HepG2 (cell line): ENCODE measurements around the gene HSP90AB1. TPM values are rescaled to one million over a fixed set of nuclear protein-coding genes. Genes with fewer than 3 reads are reported as not detected.
A peak's percentile ranks its signal among the peaks of the same experiment; 100 is the strongest.

Source experiments
- DBP ChIP-seq: sonication (generic); formaldehyde crosslinking; IDR thresholded peaks from 2 replicates; pipeline ENCODE4 v1.4.0; 2020; ENCODE audit warnings: missing genetic modification reagents; ENCODE audit errors: not compliant biosample characterization
- FLYWCH1 ChIP-seq: sonication (generic); formaldehyde crosslinking; IDR thresholded peaks from 2 replicates; pipeline ENCODE4 v1.8.1; 2023; ENCODE audit warnings: mild to moderate bottlenecking, missing genetic modification reagents
- IRF2 ChIP-seq: IDR thresholded peaks from 2 replicates; pipeline ENCODE4 v1.6.1; 2018; ENCODE audit warnings: missing genetic modification reagents, missing compliant biosample characterization
- MXD4 ChIP-seq: IDR thresholded peaks from 2 replicates; pipeline ENCODE4 v1.6.1; 2016; ENCODE audit warnings: mild to moderate bottlenecking, missing biosample characterization, missing genetic modification reagents
- NONO ChIP-seq, 2 experiments: fragments of 450-650 bp in 1 of 2; sonication (generic) in 1 of 2; formaldehyde crosslinking in 1 of 2; IDR thresholded peaks in 1 of 2; conservative IDR thresholded peaks in 1 of 2; 2 replicates each; pipeline versions ENCODE4 v1.6.1 to v1.8.0; 2017 to 2022; ENCODE audit warnings: mild to moderate bottlenecking in 1 of 2, missing genetic modification reagents in 1 of 2, moderate library complexity in 1 of 2
- ONECUT2 ChIP-seq: sonication (generic); formaldehyde crosslinking; IDR thresholded peaks from 2 replicates; pipeline ENCODE4 v1.4.0; 2020; ENCODE audit warnings: missing genetic modification reagents
- PAX8 ChIP-seq: sonication (generic); formaldehyde crosslinking; IDR thresholded peaks from 2 replicates; pipeline ENCODE4 v1.8.0; 2022; ENCODE audit warnings: mild to moderate bottlenecking, missing genetic modification reagents, borderline replicate concordance
- POLR2G ChIP-seq: fragments of 200-400 bp; formaldehyde crosslinking; IDR thresholded peaks from 2 replicates; pipeline ENCODE4 v1.6.1; 2018; ENCODE audit warnings: mild to moderate bottlenecking, low read depth, low read length, moderate library complexity
- TARDBP ChIP-seq: sonication (generic); formaldehyde crosslinking; IDR thresholded peaks from 2 replicates; pipeline ENCODE4 v1.8.0; 2022; ENCODE audit warnings: mild to moderate bottlenecking, missing genetic modification reagents
- ZNF121 ChIP-seq: sonication (generic); formaldehyde crosslinking; IDR thresholded peaks from 2 replicates; pipeline ENCODE4 v1.5.0; 2020; ENCODE audit warnings: mild to moderate bottlenecking, missing genetic modification reagents
- ZNF263 ChIP-seq: sonication (generic); formaldehyde crosslinking; IDR thresholded peaks from 2 replicates; pipeline ENCODE4 v1.4.0; 2020; ENCODE audit warnings: missing genetic modification reagents
- ZNF781 ChIP-seq: sonication (generic); formaldehyde crosslinking; IDR thresholded peaks from 2 replicates; pipeline ENCODE4 v1.5.1; 2020; ENCODE audit warnings: borderline replicate concordance, mild to moderate bottlenecking, missing genetic modification reagents; ENCODE audit errors: not compliant biosample characterization
- ZSCAN20 ChIP-seq: sonication (generic); formaldehyde crosslinking; IDR thresholded peaks from 2 replicates; pipeline ENCODE4 v1.4.0; 2020; ENCODE audit warnings: missing genetic modification reagents, mild to moderate bottlenecking, borderline replicate concordance
- polyA plus RNA-seq, 8 experiments: library from polyadenylated mRNA; depleted of rRNA in 3 of 8; stranded (reverse) in 7 of 8; unstranded in 1 of 8; fragments of >200 nt; fragmentation: Illumina TruSeq in 4 of 8; extraction: Trizol in 4 of 8; gene quantifications; 2 replicates each; pipeline versions ENCODE4 v1.2.1 to v1.2.3, GENCODE V29; 2011 to 2016; ENCODE audit warnings: low read depth in 4 of 8, missing spikeins in 1 of 8, mixed read lengths in 1 of 8; ENCODE audit not compliant: insufficient read depth in 1 of 8
- total RNA-seq, 5 experiments: library from RNA; depleted of rRNA; stranded (reverse); fragments of >200 nt; fragmentation: Illumina TruSeq; extraction: Trizol; gene quantifications; 2 replicates each; pipeline ENCODE4 v1.2.3, GENCODE V29; 2016; ENCODE audit warnings: low read depth in 1 of 5
- TF ChIP-seq, protein P1 (sequence below): sonication (generic); formaldehyde crosslinking; IDR thresholded peaks from 2 replicates; pipeline ENCODE4 v1.4.0; 2020; ENCODE audit warnings: missing genetic modification reagents
- TF ChIP-seq, protein P2 (sequence below): IDR thresholded peaks from 2 replicates; pipeline ENCODE4 v1.6.1; 2016; ENCODE audit warnings: missing genetic modification reagents, missing compliant biosample characterization
- TF ChIP-seq, protein P3 (sequence below): sonication (generic); formaldehyde crosslinking; IDR thresholded peaks from 2 replicates; pipeline ENCODE4 v1.8.0; 2022; ENCODE audit warnings: mild to moderate bottlenecking, missing genetic modification reagents; ENCODE audit not compliant: insufficient replicate concordance
- TF ChIP-seq, protein P4 (sequence below): sonication (generic); formaldehyde crosslinking; IDR thresholded peaks from 2 replicates; pipeline ENCODE4 v1.5.0; 2020; ENCODE audit warnings: missing genetic modification reagents
- TF ChIP-seq, protein P5 (sequence below): sonication (generic); formaldehyde crosslinking; conservative IDR thresholded peaks from 2 replicates; pipeline ENCODE4 v1.4.0; 2020; ENCODE audit warnings: mild to moderate bottlenecking, missing genetic modification reagents, moderate library complexity

The HSP90AB1 gene
- total and polyA plus RNA-seq, 2 of the 13 experiments (the other 11 are each of a cell fraction or from before 2014, with no cell fraction given) = 1,325 to 1,472 TPM

- TF ChIP-seq, protein P1, sequence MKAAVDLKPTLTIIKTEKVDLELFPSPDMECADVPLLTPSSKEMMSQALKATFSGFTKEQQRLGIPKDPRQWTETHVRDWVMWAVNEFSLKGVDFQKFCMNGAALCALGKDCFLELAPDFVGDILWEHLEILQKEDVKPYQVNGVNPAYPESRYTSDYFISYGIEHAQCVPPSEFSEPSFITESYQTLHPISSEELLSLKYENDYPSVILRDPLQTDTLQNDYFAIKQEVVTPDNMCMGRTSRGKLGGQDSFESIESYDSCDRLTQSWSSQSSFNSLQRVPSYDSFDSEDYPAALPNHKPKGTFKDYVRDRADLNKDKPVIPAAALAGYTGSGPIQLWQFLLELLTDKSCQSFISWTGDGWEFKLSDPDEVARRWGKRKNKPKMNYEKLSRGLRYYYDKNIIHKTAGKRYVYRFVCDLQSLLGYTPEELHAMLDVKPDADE (CRISPR knock-in tag) = no peak
- TF ChIP-seq ZNF781 (CRISPR knock-in tag) = no peak
- 0 out of 2 replicates have a peak, but pooled peaks have one; percentile 42 for TF ChIP-seq ZNF121 (CRISPR knock-in tag)
- TF ChIP-seq ZNF263 (CRISPR knock-in tag) = peak; percentile 68; the same call in 1 of the 2 replicates
- peak; percentile 94 for TF ChIP-seq ZSCAN20
- TF ChIP-seq DBP (CRISPR knock-in tag) = peak; percentile 59
- TF ChIP-seq, protein P2, sequence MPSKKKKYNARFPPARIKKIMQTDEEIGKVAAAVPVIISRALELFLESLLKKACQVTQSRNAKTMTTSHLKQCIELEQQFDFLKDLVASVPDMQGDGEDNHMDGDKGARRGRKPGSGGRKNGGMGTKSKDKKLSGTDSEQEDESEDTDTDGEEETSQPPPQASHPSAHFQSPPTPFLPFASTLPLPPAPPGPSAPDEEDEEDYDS (CRISPR knock-in tag) = no peak
- TF ChIP-seq TARDBP (CRISPR knock-in tag) = 0 out of 2 replicates have a peak, but pooled peaks have one; percentile 13
- TF ChIP-seq IRF2 = peak; percentile 67; the same call in 1 of the 2 replicates
- peak; percentile 81; the same call in 1 of the 2 replicates for TF ChIP-seq MXD4
- TF ChIP-seq FLYWCH1 (CRISPR knock-in tag) = no peak
- TF ChIP-seq, protein P3, sequence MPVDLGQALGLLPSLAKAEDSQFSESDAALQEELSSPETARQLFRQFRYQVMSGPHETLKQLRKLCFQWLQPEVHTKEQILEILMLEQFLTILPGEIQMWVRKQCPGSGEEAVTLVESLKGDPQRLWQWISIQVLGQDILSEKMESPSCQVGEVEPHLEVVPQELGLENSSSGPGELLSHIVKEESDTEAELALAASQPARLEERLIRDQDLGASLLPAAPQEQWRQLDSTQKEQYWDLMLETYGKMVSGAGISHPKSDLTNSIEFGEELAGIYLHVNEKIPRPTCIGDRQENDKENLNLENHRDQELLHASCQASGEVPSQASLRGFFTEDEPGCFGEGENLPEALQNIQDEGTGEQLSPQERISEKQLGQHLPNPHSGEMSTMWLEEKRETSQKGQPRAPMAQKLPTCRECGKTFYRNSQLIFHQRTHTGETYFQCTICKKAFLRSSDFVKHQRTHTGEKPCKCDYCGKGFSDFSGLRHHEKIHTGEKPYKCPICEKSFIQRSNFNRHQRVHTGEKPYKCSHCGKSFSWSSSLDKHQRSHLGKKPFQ (CRISPR knock-in tag) = peak; percentile 77
- TF ChIP-seq, protein P4, sequence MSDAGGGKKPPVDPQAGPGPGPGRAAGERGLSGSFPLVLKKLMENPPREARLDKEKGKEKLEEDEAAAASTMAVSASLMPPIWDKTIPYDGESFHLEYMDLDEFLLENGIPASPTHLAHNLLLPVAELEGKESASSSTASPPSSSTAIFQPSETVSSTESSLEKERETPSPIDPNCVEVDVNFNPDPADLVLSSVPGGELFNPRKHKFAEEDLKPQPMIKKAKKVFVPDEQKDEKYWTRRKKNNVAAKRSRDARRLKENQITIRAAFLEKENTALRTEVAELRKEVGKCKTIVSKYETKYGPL (CRISPR knock-in tag) = peak; percentile 62; the same call in 1 of the 2 replicates
- no peak for TF ChIP-seq NONO (IDR thresholded peaks at IDR 0.05)
- TF ChIP-seq NONO (CRISPR knock-in tag; conservative IDR thresholded peaks at IDR 0.05) = peak; percentile 86
- no peak; the same call in 1 of the 2 replicates for TF ChIP-seq PAX8 (CRISPR knock-in tag)
- TF ChIP-seq, protein P5, sequence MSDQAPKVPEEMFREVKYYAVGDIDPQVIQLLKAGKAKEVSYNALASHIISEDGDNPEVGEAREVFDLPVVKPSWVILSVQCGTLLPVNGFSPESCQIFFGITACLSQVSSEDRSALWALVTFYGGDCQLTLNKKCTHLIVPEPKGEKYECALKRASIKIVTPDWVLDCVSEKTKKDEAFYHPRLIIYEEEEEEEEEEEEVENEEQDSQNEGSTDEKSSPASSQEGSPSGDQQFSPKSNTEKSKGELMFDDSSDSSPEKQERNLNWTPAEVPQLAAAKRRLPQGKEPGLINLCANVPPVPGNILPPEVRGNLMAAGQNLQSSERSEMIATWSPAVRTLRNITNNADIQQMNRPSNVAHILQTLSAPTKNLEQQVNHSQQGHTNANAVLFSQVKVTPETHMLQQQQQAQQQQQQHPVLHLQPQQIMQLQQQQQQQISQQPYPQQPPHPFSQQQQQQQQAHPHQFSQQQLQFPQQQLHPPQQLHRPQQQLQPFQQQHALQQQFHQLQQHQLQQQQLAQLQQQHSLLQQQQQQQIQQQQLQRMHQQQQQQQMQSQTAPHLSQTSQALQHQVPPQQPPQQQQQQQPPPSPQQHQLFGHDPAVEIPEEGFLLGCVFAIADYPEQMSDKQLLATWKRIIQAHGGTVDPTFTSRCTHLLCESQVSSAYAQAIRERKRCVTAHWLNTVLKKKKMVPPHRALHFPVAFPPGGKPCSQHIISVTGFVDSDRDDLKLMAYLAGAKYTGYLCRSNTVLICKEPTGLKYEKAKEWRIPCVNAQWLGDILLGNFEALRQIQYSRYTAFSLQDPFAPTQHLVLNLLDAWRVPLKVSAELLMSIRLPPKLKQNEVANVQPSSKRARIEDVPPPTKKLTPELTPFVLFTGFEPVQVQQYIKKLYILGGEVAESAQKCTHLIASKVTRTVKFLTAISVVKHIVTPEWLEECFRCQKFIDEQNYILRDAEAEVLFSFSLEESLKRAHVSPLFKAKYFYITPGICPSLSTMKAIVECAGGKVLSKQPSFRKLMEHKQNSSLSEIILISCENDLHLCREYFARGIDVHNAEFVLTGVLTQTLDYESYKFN (CRISPR knock-in tag) = peak; percentile 56; the same call in 1 of the 2 replicates
- TF ChIP-seq ONECUT2 = peak; percentile 97
- peak; percentile 57 for TF ChIP-seq POLR2G
Observed at GRCh38 chr6:44223319-44224028, 23.4 kb upstream of the HSP90AB1 start, which contains the start of gene SLC29A1 (continued).
